Astrocyte (in vitro differentiated cells and primary cell): ENCODE results near the gene GLRX2.

Experiments
- EZH2 ChIP-seq: IDR thresholded peaks from 2 replicates; pipeline ENCODE4 v1.6.1; 2012; ENCODE audit warnings: mild to moderate bottlenecking, low read length, inconsistent platforms; ENCODE audit not compliant: insufficient read depth
- TF ChIP-seq, protein P1 (sequence below): IDR thresholded peaks from 2 replicates; pipeline ENCODE4 v1.5.1; 2011; ENCODE audit warnings: low read depth, mild to moderate bottlenecking, inconsistent platforms, low read length, moderate library complexity; ENCODE audit not compliant: insufficient read depth

DNA sequence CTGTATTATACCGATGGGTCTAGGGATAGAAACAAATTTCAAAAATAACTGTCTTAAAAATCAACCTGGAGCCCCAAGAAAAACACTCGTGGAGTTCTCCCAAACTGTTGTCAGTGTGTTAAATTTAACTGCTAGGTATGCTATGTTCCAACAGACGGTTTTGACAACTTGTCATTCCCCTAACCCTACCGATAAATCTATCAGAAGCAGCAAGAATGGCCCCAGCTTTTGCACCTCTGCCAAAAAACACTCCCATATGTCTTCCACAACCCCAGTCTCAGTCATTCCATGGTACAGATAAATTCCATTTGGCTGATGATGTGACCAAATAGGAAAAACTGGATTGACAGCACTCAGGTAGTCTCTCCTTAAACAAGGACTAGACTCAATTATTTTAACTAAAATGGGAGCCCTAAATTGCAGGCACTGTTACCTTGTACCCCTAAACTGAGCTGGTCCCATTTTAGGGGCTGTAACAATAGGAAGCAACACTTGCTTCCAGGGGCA lies 51.0 kb downstream of the GLRX2 start:
- TF ChIP-seq, protein P1, sequence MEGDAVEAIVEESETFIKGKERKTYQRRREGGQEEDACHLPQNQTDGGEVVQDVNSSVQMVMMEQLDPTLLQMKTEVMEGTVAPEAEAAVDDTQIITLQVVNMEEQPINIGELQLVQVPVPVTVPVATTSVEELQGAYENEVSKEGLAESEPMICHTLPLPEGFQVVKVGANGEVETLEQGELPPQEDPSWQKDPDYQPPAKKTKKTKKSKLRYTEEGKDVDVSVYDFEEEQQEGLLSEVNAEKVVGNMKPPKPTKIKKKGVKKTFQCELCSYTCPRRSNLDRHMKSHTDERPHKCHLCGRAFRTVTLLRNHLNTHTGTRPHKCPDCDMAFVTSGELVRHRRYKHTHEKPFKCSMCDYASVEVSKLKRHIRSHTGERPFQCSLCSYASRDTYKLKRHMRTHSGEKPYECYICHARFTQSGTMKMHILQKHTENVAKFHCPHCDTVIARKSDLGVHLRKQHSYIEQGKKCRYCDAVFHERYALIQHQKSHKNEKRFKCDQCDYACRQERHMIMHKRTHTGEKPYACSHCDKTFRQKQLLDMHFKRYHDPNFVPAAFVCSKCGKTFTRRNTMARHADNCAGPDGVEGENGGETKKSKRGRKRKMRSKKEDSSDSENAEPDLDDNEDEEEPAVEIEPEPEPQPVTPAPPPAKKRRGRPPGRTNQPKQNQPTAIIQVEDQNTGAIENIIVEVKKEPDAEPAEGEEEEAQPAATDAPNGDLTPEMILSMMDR: no peak
- TF ChIP-seq EZH2: no peak
